GM12873 (cell line): Measurements from ENCODE around the gene CASP8AP2.

Experiments
- CTCF ChIP-seq: IDR thresholded peaks from 2 replicates; pipeline ENCODE4 v1.5.1; 2012; ENCODE audit warnings: low read depth, mild to moderate bottlenecking, moderate library complexity, low read length, control low read depth; ENCODE audit not compliant: insufficient read depth; ENCODE audit errors: missing control alignments

CASP8AP2 gene

GRCh38 chr6:89790403-89790802 lies 39.3 kb upstream of the CASP8AP2 start:
- TF ChIP-seq CTCF = no peak

GRCh38 chr6:89792881-89793280 lies 36.8 kb upstream of the CASP8AP2 start:
- peak; percentile 80 for TF ChIP-seq CTCF

- TF ChIP-seq CTCF = no peak
Observed at GRCh38 chr6:89793586-89793985, 36.1 kb upstream of the CASP8AP2 start.

- TF ChIP-seq CTCF = no peak
Observed at GRCh38 chr6:89794324-89794723, 35.4 kb upstream of the CASP8AP2 start.

GRCh38 chr6:89797317-89797716 lies 32.4 kb upstream of the CASP8AP2 start:
- no peak for TF ChIP-seq CTCF

GRCh38 chr6:89799096-89799495 lies 30.6 kb upstream of the CASP8AP2 start:
- TF ChIP-seq CTCF = no peak

GRCh38 chr6:89799756-89800155 lies 29.9 kb upstream of the CASP8AP2 start:
- TF ChIP-seq CTCF = no peak
